ENCODE measurements around the gene SLC4A3.
"Not testable (repeated sequence)": the region's sequence is repeated elsewhere in the genome, so short reads cannot be mapped to it uniquely, and the experiment has no call there.

The SLC4A3 gene

GRCh38 chr2:219645631-219646527 is 18.4 kb downstream of the SLC4A3 start:
- DNase-seq (ENCODE audit: low spot score) = no peak

GRCh38 chr2:219648176-219648575 is 20.7 kb downstream of the SLC4A3 start:
- DNase-seq (ENCODE audit: low spot score) = no peak

GRCh38 chr2:219648963-219649362 is 21.5 kb downstream of the SLC4A3 start:
- no peak for DNase-seq (ENCODE audit: low spot score)

GRCh38 chr2:219650426-219651248 is 23.2 kb downstream of the SLC4A3 start:
- DNase-seq (ENCODE audit: low spot score) = no peak

GRCh38 chr2:219651656-219652055 is 24.2 kb downstream of the SLC4A3 start:
- DNase-seq (ENCODE audit: low spot score) = not testable (repeated sequence)

GRCh38 chr2:219656526-219656925 is 29.1 kb downstream of the SLC4A3 start:
- DNase-seq (ENCODE audit: low spot score) = no peak

GRCh38 chr2:219658196-219658846 is 30.9 kb downstream of the SLC4A3 start:
- no peak for DNase-seq (ENCODE audit: low spot score)

- DNase-seq (ENCODE audit: low spot score) = no peak
These were observed 31.4 kb downstream of the SLC4A3 start for GRCh38 chr2:219658874-219659273.

GRCh38 chr2:219661197-219661954 is 33.9 kb downstream of the SLC4A3 start:
- DNase-seq (ENCODE audit: low spot score) = no peak

GRCh38 chr2:219661955-219662395 is 34.5 kb downstream of the SLC4A3 start:
- no peak for DNase-seq (ENCODE audit: low spot score)

- no peak for DNase-seq (ENCODE audit: low spot score)
These were observed 35.1 kb downstream of the SLC4A3 start for GRCh38 chr2:219662566-219662965.

GRCh38 chr2:219663116-219663762 is 35.8 kb downstream of the SLC4A3 start:
- no peak for DNase-seq (ENCODE audit: low spot score)

- DNase-seq (ENCODE audit: low spot score) = no peak
These were observed 36.6 kb downstream of the SLC4A3 start for GRCh38 chr2:219664041-219664440.

GRCh38 chr2:219664944-219665343 is 37.5 kb downstream of the SLC4A3 start:
- DNase-seq (ENCODE audit: low spot score) = no peak

GRCh38 chr2:219665926-219666325 is 38.5 kb downstream of the SLC4A3 start:
- no peak for DNase-seq (ENCODE audit: low spot score)

GRCh38 chr2:219668316-219668715 is 40.9 kb downstream of the SLC4A3 start:
- no peak for DNase-seq (ENCODE audit: low spot score)

GRCh38 chr2:219670386-219670785 is 43.0 kb downstream of the SLC4A3 start:
- DNase-seq (ENCODE audit: low spot score) = no peak

GRCh38 chr2:219671279-219671678 is 43.8 kb downstream of the SLC4A3 start:
- no peak for DNase-seq (ENCODE audit: low spot score)

- no peak for DNase-seq (ENCODE audit: low spot score)
These were observed 45.0 kb downstream of the SLC4A3 start for GRCh38 chr2:219672406-219672805.

- no peak for DNase-seq (ENCODE audit: low spot score)
These were observed 47.8 kb downstream of the SLC4A3 start for GRCh38 chr2:219675221-219675620.

GRCh38 chr2:219676586-219676985 is 49.2 kb downstream of the SLC4A3 start:
- no peak for DNase-seq (ENCODE audit: low spot score)
